Right lobe of liver (tissue), 6 donors: ENCODE results near the gene MBLAC1. TPM values are rescaled to one million over a fixed set of nuclear protein-coding genes. Genes with fewer than 3 reads are reported as not detected.
"Not testable (repeated sequence)": the region's sequence is repeated elsewhere in the genome, so short reads cannot be mapped to it uniquely, and the experiment has no call there.

Source experiments
- ATAC-seq, 4 donors: fragments of 200-7000 bp; cut with Tn5 transposase; one replicate each; pipeline ENCODE4 v1.9.1; 2020; ENCODE audit warnings: mild to moderate bottlenecking in 4 of 4, moderate library complexity in 4 of 4
- DNase-seq, 3 donors: peaks; one replicate each; pipeline ENCODE4 v3.0.0-alpha.2; 2020
- H3K27ac ChIP-seq, 3 donors: fragments of 200-600 bp; one replicate each; pipeline ENCODE4 v1.8.0; 2022
- H3K27me3 ChIP-seq, 2 donors: fragments of 200-600 bp; one replicate each; pipeline ENCODE4 v1.8.0; 2022
- H3K36me3 ChIP-seq, 4 donors: fragments of 200-600 bp; sonication (generic) in 1 of 4; one replicate each; pipeline versions ENCODE4 v1.5.1 to v1.8.0; 2017 to 2022; ENCODE audit warnings: control low read depth in 1 of 4
- H3K4me1 ChIP-seq, 4 donors: fragments of 200-600 bp; sonication (generic) in 1 of 4; one replicate each; pipeline versions ENCODE4 v1.5.1 to v1.8.0; 2017 to 2022; ENCODE audit warnings: control low read depth in 1 of 4
- H3K4me3 ChIP-seq, 3 donors: fragments of 200-600 bp; one replicate each; pipeline ENCODE4 v1.8.0; 2022
- H3K9me3 ChIP-seq, 4 donors: fragments of 200-600 bp; sonication (generic) in 1 of 4; one replicate each; pipeline versions ENCODE4 v1.5.1 to v1.8.0; 2017 to 2022; ENCODE audit warnings: control low read depth in 1 of 4
- POLR2A ChIP-seq: fragments of 450-650 bp; IDR thresholded peaks from one replicate; pipeline ENCODE4 v1.6.1; 2017; ENCODE audit warnings: antibody characterized with exemption, mild to moderate bottlenecking
- WGBS: methylation state at CpG from one replicate; pipeline ENCODE4 v1.1.6; 2018; ENCODE audit warnings: low coverage, low lambda C conversion rate; ENCODE audit not compliant: insufficient coverage; ENCODE audit errors: missing lambda C conversion rate; 5-methylcytosine and 5-hydroxymethylcytosine counted together
- intact Hi-C, 2 donors: fragments of 100-400 bp; cut with DNase I; formaldehyde crosslinking; loops; one replicate each; pipeline versions ENCODE4 v1.11.2 to v1.14.1; 2022
- total RNA-seq, 6 experiments: library from RNA; depleted of rRNA in 2 of 6; stranded (reverse); fragments of >200 nt in 2 of 6; fragmentation: NEBNext Ultra II Directional in 3 of 6; extraction: Animal tissue kit (Norgen Biotek cat#: 25700) in 3 of 6; gene quantifications; one replicate each; pipeline versions ENCODE4 v1.1.0 to v1.2.4, GENCODE V29; 2016 to 2023
- TF ChIP-seq, protein P1 (sequence below), 4 donors: fragments of 200-600 bp in 3 of 4; fragments of 450-650 bp in 1 of 4; IDR thresholded peaks; one replicate each; pipeline versions ENCODE4 v1.5.1 to v1.8.0; 2016 to 2022; ENCODE audit warnings: antibody characterized with exemption in 4 of 4, mild to moderate bottlenecking in 2 of 4
- donor health status: DM: no; HTN: yes; CAD: no.
- donor health status: DM: no; HTN: no; CAD: no.
- donor health status: DM: no; HTN: no; CAD: no.
- donor health status: DM: no; HTN: yes; CAD: no.
- donor health status: DM: no; HTN: yes; CAD: no.

The MBLAC1 gene
- total RNA-seq, 6 experiments from 2014 or later: 0.35 to 2.7 (median 1.1) TPM

DNA sequence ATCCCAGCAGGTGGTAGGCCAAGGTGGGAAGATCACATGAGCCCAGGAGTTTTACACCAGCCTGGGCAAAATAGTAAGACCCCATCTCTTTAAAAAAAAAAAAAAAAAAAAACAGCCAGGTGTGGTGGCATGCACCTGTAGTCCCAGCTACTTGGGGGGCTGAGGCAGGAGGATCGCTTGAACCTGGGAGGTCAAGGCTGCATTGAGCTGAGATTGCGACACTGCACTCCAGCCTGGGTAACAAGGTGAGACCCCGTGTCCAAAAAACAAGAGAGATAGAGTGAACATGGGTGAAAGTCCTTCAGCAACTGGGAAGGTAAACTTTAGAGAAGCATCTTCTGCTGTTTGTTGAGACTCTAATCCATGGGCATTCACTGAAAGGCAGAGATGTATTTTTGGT lies 15.7 kb downstream of the MBLAC1 start:
- intact Hi-C loops: no loop called here
- Histone ChIP-seq H3K9me3 (no peaks in the 10 kb centered on the region), H3K36me3 (no peaks in the 10 kb centered on the region), H3K4me1 (peaks cover 0 to 23% (median 0%) of the 10 kb centered on the region in 4 donors), H3K27ac (no peak overlapping the region), H3K27me3 (no peaks in the 10 kb centered on the region), H3K4me3 (no peak overlapping the region)
- WGBS: 65% methylated on average over 3 of the region's 3 CpGs
- no peak for TF ChIP-seq POLR2A
- TF ChIP-seq, protein P1, sequence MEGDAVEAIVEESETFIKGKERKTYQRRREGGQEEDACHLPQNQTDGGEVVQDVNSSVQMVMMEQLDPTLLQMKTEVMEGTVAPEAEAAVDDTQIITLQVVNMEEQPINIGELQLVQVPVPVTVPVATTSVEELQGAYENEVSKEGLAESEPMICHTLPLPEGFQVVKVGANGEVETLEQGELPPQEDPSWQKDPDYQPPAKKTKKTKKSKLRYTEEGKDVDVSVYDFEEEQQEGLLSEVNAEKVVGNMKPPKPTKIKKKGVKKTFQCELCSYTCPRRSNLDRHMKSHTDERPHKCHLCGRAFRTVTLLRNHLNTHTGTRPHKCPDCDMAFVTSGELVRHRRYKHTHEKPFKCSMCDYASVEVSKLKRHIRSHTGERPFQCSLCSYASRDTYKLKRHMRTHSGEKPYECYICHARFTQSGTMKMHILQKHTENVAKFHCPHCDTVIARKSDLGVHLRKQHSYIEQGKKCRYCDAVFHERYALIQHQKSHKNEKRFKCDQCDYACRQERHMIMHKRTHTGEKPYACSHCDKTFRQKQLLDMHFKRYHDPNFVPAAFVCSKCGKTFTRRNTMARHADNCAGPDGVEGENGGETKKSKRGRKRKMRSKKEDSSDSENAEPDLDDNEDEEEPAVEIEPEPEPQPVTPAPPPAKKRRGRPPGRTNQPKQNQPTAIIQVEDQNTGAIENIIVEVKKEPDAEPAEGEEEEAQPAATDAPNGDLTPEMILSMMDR (IDR thresholded peaks at IDR 0.05): no peak
- no peak for ATAC-seq
- no peak for DNase-seq

DNA sequence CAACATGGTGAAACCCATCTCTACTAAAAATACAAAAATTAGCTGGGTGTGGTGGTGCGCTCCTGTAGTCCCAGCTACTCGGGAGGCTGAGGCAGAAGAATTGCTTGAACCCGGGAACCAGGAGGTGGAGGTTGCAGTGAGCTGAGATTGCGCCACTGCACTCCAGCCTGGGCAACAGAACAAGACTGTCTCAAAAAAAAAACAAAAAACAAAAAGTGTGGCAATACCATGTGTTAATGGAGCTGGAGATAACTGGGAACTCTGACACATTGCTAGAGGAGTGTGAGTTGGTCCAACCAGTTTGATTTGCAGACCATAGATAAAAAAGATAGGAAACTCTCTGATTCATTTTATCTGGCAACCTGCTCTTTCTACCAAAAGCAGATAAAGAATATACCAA lies 19.6 kb downstream of the MBLAC1 start:
- WGBS: 17% methylated on average over 4 of the region's 4 CpGs
- H3K4me3 ChIP-seq, intact Hi-C loops, H3K36me3 ChIP-seq, H3K27me3 ChIP-seq, DNase-seq, H3K9me3 ChIP-seq, H3K27ac ChIP-seq: not testable (repeated sequence)
- peak in 2 of 4 donors; percentile 6 to 23 for ATAC-seq
- peaks cover 0 to 35% (median 0%) of the 10 kb centered on the region in 4 donors for H3K4me1 ChIP-seq

DNA sequence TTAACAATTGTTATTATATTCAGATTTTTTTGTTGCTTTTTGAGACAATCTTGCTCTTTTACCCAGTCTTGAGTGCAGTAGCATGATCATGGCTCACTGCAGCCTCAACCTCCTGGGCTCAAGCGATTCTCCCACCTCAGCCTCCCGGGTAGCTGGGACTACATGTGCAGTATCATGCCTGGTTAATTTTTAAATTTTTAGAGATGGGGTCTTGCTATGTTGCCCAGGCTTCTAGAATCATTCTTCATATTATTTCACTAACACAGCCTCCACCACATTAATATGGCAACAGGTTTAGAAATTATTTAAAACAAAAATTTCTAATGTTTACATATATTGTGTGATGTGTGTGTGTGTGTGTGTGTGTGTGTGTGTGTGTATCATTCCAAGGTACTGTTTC lies 20.5 kb downstream of the MBLAC1 start:
- intact Hi-C loops: no loop called here
- TF ChIP-seq, protein P1 (IDR thresholded peaks at IDR 0.05): no peak
- TF ChIP-seq POLR2A: no peak
- no peaks in the 10 kb centered on the region for H3K9me3 ChIP-seq
- ATAC-seq: no peak
- WGBS: 100% methylated on average over 2 of the region's 2 CpGs
- no peaks in the 10 kb centered on the region for H3K27me3 ChIP-seq
- peaks cover 0 to 25% (median 0%) of the 10 kb centered on the region in 4 donors for H3K4me1 ChIP-seq
- no peak overlapping the region for H3K27ac ChIP-seq
- no peak overlapping the region for H3K4me3 ChIP-seq
- DNase-seq: no peak
- H3K36me3 ChIP-seq: no peaks in the 10 kb centered on the region

GRCh38 chr7:100148225-100148558 lies 21.4 kb downstream of the MBLAC1 start:
- ATAC-seq (no peak), DNase-seq (no peak)
- TF ChIP-seq POLR2A: no peak
- TF ChIP-seq, protein P1 (IDR thresholded peaks at IDR 0.05): no peak
- intact Hi-C loops: no loop called here
- Histone ChIP-seq H3K27me3 (no peaks in the 10 kb centered on the region), H3K27ac (peak overlapping the region in 2 of 3 donors; percentile 58 to 60), H3K4me3 (peak overlapping the region; percentile 31 to 88 (median 66)), H3K9me3 (no peaks in the 10 kb centered on the region), H3K4me1 (peaks cover 0 to 19% (median 0%) of the 10 kb centered on the region in 4 donors), H3K36me3 (no peaks in the 10 kb centered on the region)
- 36% methylated on average over 12 of the region's 14 CpGs for WGBS

DNA sequence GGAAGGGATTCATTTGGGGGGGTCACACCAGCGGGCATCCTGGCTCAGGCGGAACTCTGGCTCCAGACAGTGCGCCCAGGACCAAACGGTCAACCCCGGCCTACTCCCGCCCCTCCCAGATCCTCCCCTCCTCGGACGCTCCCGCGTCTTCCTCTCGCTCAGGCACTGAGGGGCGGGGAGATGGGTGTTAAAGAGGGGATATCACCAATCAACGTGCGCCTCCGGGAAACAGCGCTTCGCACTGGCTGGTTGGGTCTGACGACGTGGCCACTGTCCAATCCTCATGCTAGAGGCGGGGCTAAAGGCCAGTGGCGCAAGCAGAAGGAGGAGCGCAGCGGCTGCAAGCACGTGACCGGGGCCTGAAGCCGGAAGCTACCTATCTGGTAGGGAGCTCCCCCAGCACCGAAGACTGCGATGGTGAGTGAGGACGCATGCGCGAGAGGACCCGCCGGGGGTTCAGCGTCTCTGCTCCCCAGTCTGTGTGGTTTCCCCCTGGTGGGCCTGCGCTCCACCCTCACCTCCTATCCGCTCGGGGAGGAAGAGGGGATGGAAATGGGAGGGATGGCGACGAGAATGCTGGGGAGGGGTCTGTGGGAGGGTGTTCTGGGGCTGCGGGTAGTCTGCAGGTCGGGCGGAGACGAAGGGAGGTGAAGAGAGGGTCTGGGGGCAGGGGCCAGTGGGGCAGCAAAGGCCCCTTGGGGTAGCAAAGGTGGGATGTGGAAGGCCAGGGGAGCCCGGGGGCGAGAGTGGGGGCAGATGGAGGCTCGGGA lies 22.0 kb downstream of the MBLAC1 start, which contains the start of gene LAMTOR4:
TSS of gene LAMTOR4 (plus strand) at position 360 of the 770 bp plus-strand sequence. CDS start at position 415, 55 bp downstream.
- ATAC-seq (peak; percentile 94 to 99 (median 98)), DNase-seq (peak; percentile 99 to 100 (median 99))
- TF ChIP-seq, protein P1 (IDR thresholded peaks at IDR 0.05): no peak
- peak; percentile 72 for TF ChIP-seq POLR2A
- WGBS: 1% methylated on average over 29 of the region's 46 CpGs
- no peaks in the 10 kb centered on the region for H3K27me3 ChIP-seq
- H3K36me3 ChIP-seq: peaks cover 0 to 4% (median 0%) of the 10 kb centered on the region in 4 donors
- intact Hi-C loops: no loop called here
- H3K27ac ChIP-seq: peak within 1 kb of the TSS; percentile 63 to 72 (median 67)
- H3K4me3 ChIP-seq: peak within 1 kb of the TSS; percentile 43 to 88 (median 66)
- H3K4me1 ChIP-seq: peaks cover 0 to 19% (median 0%) of the 10 kb centered on the region in 4 donors
- no peaks in the 10 kb centered on the region for H3K9me3 ChIP-seq
